ENCODE measurements around the gene PLPPR1. TPM values are rescaled to one million over a fixed set of nuclear protein-coding genes. Genes with fewer than 3 reads are reported as not detected.

Gene PLPPR1
- total and polyA plus RNA-seq, 2 of the 13 experiments (the other 11 are each of a cell fraction or from before 2014, with no cell fraction given): 16.0 to 84.7 TPM

DNA sequence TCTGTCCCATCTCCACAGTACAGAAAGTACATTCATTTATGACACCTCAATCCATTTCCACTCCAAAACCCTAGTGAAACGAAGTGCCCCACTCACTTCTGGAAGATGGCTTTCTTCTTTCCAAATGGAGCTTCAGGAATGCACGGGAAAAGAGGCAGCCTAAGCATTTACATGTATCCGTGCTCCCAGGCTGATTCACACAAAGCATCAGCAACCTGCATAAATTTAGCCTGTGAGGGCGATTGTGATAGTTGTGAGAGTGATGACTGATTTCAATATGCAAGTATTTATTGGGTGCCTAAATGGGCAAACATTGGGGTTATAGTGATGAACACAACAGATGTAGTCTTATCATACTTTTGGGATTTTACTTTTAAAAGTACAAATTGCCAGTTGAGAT, 86.6 kb downstream of the PLPPR1 start:
- intact Hi-C loops (cut with micrococcal nuclease; ENCODE audit: unreplicated experiment): loop anchor here (5.0 to 10.0 kb wide), 5 partner anchors 47 to 510 kb away; partner anchors contain the start of gene PLPPR1
- Histone ChIP-seq H3K27me3 (ENCODE audit: control insufficient read depth in 1 of 2, insufficient read depth in 2 of 2, low read length in 2 of 2) (no peaks in the 10 kb centered on the region), H3K9me3 (ENCODE audit: low read length) (no peaks in the 10 kb centered on the region), H3K79me2 (ENCODE audit: insufficient read depth, low read length) (no peaks in the 10 kb centered on the region), H3K4me3 (replicated peaks in 1 of 3; ENCODE audit: insufficient read depth in 1 of 3, low read depth in 2 of 3, low read length in 3 of 3) (no peak overlapping the region), H3K4me2 (ENCODE audit: low read depth, low read length) (no peak overlapping the region), H3K36me3 (replicated peaks in 1 of 2; ENCODE audit: control insufficient read depth in 1 of 2, insufficient read depth in 2 of 2, low read length in 2 of 2) (no peaks in the 10 kb centered on the region), H2AFZ (ENCODE audit: low read length) (no peak overlapping the region), H3K9ac (ENCODE audit: insufficient read depth, low read depth, low read length) (no peak overlapping the region), H4K20me1 (ENCODE audit: insufficient read depth, low read length) (no peaks in the 10 kb centered on the region), H3K4me1 (ENCODE audit: insufficient read depth, low read length) (no peaks in the 10 kb centered on the region), H3K27ac (ENCODE audit: extremely low read length, insufficient read depth, low read length) (no peak overlapping the region)
- no TSS peak for BruUV-seq (replicated peaks)
- no peak for DNase-seq (ENCODE audit: low spot score)
- in situ Hi-C loops (cut with HindIII; ENCODE audit: extremely low pct_ligation_motif_present, low pct_unique_long_range_greater_than_20kb): loop anchor here (5.0 to 10.0 kb wide), 3 partner anchors 117 to 280 kb away; partner anchors contain the start of genes MRPL50 and ZNF189
- 76% methylated on average over 4 of the region's 4 CpGs for WGBS (ENCODE audit: low lambda C conversion rate)
- FAIRE-seq: no peak
- ChIA-PET POLR2A (no interaction called here), CTCF (ENCODE audit: low intra/inter-chr PET ratio, low total read pairs) (no interaction called here)
- TF ChIP-seq, protein P1, sequence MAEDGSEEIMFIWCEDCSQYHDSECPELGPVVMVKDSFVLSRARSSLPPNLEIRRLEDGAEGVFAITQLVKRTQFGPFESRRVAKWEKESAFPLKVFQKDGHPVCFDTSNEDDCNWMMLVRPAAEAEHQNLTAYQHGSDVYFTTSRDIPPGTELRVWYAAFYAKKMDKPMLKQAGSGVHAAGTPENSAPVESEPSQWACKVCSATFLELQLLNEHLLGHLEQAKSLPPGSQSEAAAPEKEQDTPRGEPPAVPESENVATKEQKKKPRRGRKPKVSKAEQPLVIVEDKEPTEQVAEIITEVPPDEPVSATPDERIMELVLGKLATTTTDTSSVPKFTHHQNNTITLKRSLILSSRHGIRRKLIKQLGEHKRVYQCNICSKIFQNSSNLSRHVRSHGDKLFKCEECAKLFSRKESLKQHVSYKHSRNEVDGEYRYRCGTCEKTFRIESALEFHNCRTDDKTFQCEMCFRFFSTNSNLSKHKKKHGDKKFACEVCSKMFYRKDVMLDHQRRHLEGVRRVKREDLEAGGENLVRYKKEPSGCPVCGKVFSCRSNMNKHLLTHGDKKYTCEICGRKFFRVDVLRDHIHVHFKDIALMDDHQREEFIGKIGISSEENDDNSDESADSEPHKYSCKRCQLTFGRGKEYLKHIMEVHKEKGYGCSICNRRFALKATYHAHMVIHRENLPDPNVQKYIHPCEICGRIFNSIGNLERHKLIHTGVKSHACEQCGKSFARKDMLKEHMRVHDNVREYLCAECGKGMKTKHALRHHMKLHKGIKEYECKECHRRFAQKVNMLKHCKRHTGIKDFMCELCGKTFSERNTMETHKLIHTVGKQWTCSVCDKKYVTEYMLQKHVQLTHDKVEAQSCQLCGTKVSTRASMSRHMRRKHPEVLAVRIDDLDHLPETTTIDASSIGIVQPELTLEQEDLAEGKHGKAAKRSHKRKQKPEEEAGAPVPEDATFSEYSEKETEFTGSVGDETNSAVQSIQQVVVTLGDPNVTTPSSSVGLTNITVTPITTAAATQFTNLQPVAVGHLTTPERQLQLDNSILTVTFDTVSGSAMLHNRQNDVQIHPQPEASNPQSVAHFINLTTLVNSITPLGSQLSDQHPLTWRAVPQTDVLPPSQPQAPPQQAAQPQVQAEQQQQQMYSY (CRISPR knock-in tag; IDR thresholded peaks at IDR 0.05): no peak
- TF ChIP-seq ASH2L (IDR thresholded peaks at IDR 0.05; ENCODE audit: insufficient read length, low read depth, low read length) (no peak), CREB3 (CRISPR knock-in tag; IDR thresholded peaks at IDR 0.05) (no peak), IKZF1 (IDR thresholded peaks at IDR 0.05) (no peak), ZNF264 (CRISPR knock-in tag; IDR thresholded peaks at IDR 0.05) (no peak)
- TF ChIP-seq, protein P2, sequence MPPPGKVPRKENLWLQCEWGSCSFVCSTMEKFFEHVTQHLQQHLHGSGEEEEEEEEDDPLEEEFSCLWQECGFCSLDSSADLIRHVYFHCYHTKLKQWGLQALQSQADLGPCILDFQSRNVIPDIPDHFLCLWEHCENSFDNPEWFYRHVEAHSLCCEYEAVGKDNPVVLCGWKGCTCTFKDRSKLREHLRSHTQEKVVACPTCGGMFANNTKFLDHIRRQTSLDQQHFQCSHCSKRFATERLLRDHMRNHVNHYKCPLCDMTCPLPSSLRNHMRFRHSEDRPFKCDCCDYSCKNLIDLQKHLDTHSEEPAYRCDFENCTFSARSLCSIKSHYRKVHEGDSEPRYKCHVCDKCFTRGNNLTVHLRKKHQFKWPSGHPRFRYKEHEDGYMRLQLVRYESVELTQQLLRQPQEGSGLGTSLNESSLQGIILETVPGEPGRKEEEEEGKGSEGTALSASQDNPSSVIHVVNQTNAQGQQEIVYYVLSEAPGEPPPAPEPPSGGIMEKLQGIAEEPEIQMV (CRISPR knock-in tag; IDR thresholded peaks at IDR 0.05; ENCODE audit: low read depth): no peak
- ATAC-seq: no peak
